Thoracic aorta (tissue), 2 donors: ENCODE results near the gene TRIM9. TPM values are rescaled to one million over a fixed set of nuclear protein-coding genes. Genes with fewer than 3 reads are reported as not detected.

Experiments used
- ATAC-seq: fragments of 150-250 bp; one replicate; pipeline ENCODE4 v1.8.0; 2017; ENCODE audit warnings: low read depth; ENCODE audit not compliant: insufficient number of reproducible peaks, low FRiP score
- DNase-seq: peaks from one replicate; pipeline ENCODE4 v3.0.0-alpha.2; 2020; ENCODE audit warnings: low spot score
- H3K27ac ChIP-seq, 2 donors: fragments of 200-600 bp; sonication (generic); 1 replicate in 1 of 2; 2 replicates in 1 of 2; pipeline ENCODE4 v1.5.1; 2016; ENCODE audit warnings: mild to moderate bottlenecking in 2 of 2, moderate library complexity in 2 of 2
- H3K27me3 ChIP-seq: fragments of 200-600 bp; sonication (generic); replicated peaks from 2 replicates; pipeline ENCODE4 v1.6.0; 2016; ENCODE audit warnings: mild to moderate bottlenecking; ENCODE audit not compliant: insufficient read depth
- H3K36me3 ChIP-seq: fragments of 200-600 bp; sonication (generic); one replicate; pipeline ENCODE4 v1.5.1; 2016
- H3K4me1 ChIP-seq, 2 donors: fragments of 200-600 bp; sonication (generic); 1 replicate in 1 of 2; 2 replicates in 1 of 2; pipeline versions ENCODE4 v1.5.1 to v1.6.0; 2016; ENCODE audit warnings: low read depth in 2 of 2, mild to moderate bottlenecking in 1 of 2; ENCODE audit not compliant: control insufficient read depth in 1 of 2
- H3K4me3 ChIP-seq: fragments of 200-600 bp; sonication (generic); 2 replicates; pipeline ENCODE4 v1.5.1; 2016; ENCODE audit warnings: mild to moderate bottlenecking
- H3K9me3 ChIP-seq: fragments of 200-600 bp; sonication (generic); 2 replicates; pipeline ENCODE4 v1.5.1; 2016
- total RNA-seq, 2 donors: library from RNA; depleted of rRNA; stranded (reverse); fragments of >200 nt; gene quantifications; one replicate each; pipeline versions ENCODE4 v1.1.0 to v1.2.3, GENCODE V29; 2016
- TF ChIP-seq, protein P1 (sequence below): fragments of 200-600 bp; sonication (generic); IDR thresholded peaks from one replicate; pipeline ENCODE4 v1.5.1; 2019; ENCODE audit warnings: antibody characterized with exemption

TRIM9 gene
- total RNA-seq, result 1 to 10 TPM in 1 of 2 donors, under 1 TPM in 1; 0.41 to 2.1 TPM

DNA sequence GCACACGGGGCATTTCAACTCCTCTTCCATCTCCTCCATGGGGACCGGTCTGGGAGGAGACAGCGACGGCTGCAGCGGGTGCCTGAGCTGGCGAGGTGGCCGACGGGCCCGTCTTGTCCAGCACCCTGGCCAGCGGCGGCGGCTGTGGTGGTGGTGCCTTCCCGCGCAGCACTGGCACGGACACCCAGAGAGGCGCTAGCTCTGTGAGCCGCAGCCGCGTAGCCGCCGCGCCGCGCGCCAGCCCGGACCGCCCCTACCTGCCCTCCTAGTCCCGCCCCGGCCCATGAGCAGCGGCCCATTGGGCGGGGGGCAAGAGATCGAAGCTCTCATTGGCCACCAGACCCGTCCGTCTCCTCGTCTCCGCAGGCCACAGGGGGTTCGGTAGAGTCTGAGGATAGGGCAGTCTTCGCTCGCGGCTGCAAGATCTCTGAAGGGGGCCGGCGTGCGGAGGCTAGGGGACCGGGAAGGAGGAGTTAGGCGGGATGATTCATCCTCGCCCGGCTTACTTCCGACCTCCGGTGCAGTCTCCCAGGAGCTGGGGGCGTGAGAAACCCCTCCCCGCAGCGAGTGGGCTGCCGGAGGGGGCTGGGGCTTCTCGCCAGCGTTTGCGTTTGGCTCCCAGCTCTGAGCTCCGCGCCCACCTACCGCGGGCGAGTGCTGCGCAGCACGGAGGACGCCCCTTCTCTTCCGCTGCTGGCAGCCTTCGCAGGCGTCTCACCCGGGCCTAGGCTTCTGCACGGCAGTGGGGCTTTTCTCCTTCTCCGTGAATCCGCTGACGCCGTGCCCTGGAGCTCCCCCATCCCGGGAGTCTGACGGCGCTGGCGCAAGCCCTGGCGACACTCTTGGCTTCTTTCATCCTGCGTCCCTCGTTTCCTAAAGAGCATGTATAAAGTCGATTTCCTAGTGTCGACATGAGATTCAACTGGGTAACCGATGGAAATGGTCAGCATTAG is at the start of gene TRIM9:
Gene TRIM9, minus strand, starts transcription at position 205 of the 953 bp plus-strand sequence. Its CDS starts 166 bp downstream, at position 39.
- Histone ChIP-seq H3K36me3 (no peaks in the 10 kb centered on the region), H3K27ac (peak within 1 kb of the TSS in 1 of 2 donors; percentile 34), H3K4me3 (peak within 1 kb of the TSS; percentile 72), H3K9me3 (no peaks in the 10 kb centered on the region), H3K27me3 (peaks cover 7% of the 10 kb centered on the region), H3K4me1 (peaks cover 8 to 29% of the 10 kb centered on the region in 2 donors)
- peak; percentile 41 for ATAC-seq
- DNase-seq, result peak; percentile 66
- TF ChIP-seq, protein P1, sequence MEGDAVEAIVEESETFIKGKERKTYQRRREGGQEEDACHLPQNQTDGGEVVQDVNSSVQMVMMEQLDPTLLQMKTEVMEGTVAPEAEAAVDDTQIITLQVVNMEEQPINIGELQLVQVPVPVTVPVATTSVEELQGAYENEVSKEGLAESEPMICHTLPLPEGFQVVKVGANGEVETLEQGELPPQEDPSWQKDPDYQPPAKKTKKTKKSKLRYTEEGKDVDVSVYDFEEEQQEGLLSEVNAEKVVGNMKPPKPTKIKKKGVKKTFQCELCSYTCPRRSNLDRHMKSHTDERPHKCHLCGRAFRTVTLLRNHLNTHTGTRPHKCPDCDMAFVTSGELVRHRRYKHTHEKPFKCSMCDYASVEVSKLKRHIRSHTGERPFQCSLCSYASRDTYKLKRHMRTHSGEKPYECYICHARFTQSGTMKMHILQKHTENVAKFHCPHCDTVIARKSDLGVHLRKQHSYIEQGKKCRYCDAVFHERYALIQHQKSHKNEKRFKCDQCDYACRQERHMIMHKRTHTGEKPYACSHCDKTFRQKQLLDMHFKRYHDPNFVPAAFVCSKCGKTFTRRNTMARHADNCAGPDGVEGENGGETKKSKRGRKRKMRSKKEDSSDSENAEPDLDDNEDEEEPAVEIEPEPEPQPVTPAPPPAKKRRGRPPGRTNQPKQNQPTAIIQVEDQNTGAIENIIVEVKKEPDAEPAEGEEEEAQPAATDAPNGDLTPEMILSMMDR, result no peak

- no peaks in the 10 kb centered on the region for H3K9me3 ChIP-seq
- TF ChIP-seq, protein P1, result no peak
- no peaks in the 10 kb centered on the region for H3K27me3 ChIP-seq
- ATAC-seq, result no peak
- no peak overlapping the region for H3K4me3 ChIP-seq
- DNase-seq, result no peak
- H3K36me3 ChIP-seq, result no peaks in the 10 kb centered on the region
- H3K27ac ChIP-seq, result no peak overlapping the region
- no peaks in the 10 kb centered on the region for H3K4me1 ChIP-seq
Observed at GRCh38 chr14:51140856-51141255, 46.0 kb upstream of the TRIM9 start.

- ATAC-seq (no peak), DNase-seq (no peak)
- Histone ChIP-seq H3K9me3 (no peaks in the 10 kb centered on the region), H3K27ac (no peak overlapping the region), H3K4me1 (no peaks in the 10 kb centered on the region), H3K4me3 (no peak overlapping the region), H3K27me3 (no peaks in the 10 kb centered on the region), H3K36me3 (no peaks in the 10 kb centered on the region)
- TF ChIP-seq, protein P1, result no peak
Observed at GRCh38 chr14:51140338-51140737, 45.4 kb upstream of the TRIM9 start.

DNA sequence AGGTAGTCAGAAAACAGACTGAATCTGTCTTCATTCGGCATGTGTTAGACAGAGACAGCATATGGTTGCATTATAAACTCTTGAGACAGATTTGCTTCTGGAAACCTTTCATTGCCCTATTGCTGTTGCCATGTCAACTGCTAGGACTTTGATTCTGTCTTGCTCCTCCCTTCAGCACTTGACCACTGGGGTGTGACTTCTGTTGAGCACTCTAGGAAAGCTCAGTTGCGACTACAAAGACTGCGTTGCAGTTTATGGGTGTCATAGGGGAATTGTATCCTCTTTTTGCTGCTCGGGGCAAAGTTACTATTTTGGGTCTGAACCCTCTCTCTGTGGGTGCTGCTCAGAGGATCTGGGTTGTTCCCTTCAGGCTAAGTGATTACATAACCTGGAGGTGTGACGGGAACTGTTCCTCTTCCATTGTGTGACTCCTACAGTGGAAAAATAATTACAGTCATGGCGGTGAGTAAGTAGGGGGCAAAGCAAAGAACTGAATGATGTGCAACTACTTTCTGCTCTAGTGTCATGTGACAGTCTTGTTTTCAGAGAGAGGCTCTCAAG is 44.3 kb upstream of the TRIM9 start:
- H3K27ac ChIP-seq, result no peak overlapping the region
- no peaks in the 10 kb centered on the region for H3K9me3 ChIP-seq
- no peaks in the 10 kb centered on the region for H3K36me3 ChIP-seq
- no peak overlapping the region for H3K4me3 ChIP-seq
- DNase-seq, result no peak
- H3K4me1 ChIP-seq, result no peaks in the 10 kb centered on the region
- TF ChIP-seq, protein P1, result no peak
- H3K27me3 ChIP-seq, result no peaks in the 10 kb centered on the region
- ATAC-seq, result no peak

GRCh38 chr14:51138404-51139103 is 43.6 kb upstream of the TRIM9 start:
- no peak for DNase-seq
- Histone ChIP-seq H3K36me3 (no peaks in the 10 kb centered on the region), H3K9me3 (no peaks in the 10 kb centered on the region), H3K4me1 (no peaks in the 10 kb centered on the region), H3K4me3 (no peak overlapping the region), H3K27ac (no peak overlapping the region), H3K27me3 (no peaks in the 10 kb centered on the region)
- no peak for ATAC-seq
- TF ChIP-seq, protein P1, result no peak
